Stimulated activated memory B cell treated with anti-CD40 and anti-IgM and Interleukin-4, amounts not matched to agents 10 μg/mL and 1 μg/mL and 100 μg/mL, for 72 hours (primary cell): ENCODE measurements around the gene CSMD2.
"Not testable (repeated sequence)": the region's sequence is repeated elsewhere in the genome, so short reads cannot be mapped to it uniquely, and the experiment has no call there.

Experiments
- ATAC-seq: fragments of 150-1000 bp; cut with Tn5 transposase; 2 replicates; pipeline ENCODE4 v1.10.0; 2021
- H3K27ac Mint-ChIP-seq: one replicate; pipeline ENCODE4 v1.8.0; 2022; ENCODE audit warnings: mild to moderate bottlenecking, mixed read lengths
- H3K27me3 Mint-ChIP-seq: one replicate; pipeline ENCODE4 v1.8.0; 2022; ENCODE audit warnings: mixed read lengths
- H3K36me3 Mint-ChIP-seq: one replicate; pipeline ENCODE4 v1.8.0; 2022; ENCODE audit warnings: mixed read lengths
- H3K4me1 Mint-ChIP-seq: one replicate; pipeline ENCODE4 v1.8.0; 2022; ENCODE audit warnings: mixed read lengths
- H3K4me3 Mint-ChIP-seq: one replicate; pipeline ENCODE4 v1.8.0; 2022; ENCODE audit warnings: mild to moderate bottlenecking, moderate library complexity, mixed read lengths
- H3K9me3 Mint-ChIP-seq: one replicate; pipeline ENCODE4 v1.8.0; 2022; ENCODE audit warnings: mixed read lengths

Gene CSMD2

DNA sequence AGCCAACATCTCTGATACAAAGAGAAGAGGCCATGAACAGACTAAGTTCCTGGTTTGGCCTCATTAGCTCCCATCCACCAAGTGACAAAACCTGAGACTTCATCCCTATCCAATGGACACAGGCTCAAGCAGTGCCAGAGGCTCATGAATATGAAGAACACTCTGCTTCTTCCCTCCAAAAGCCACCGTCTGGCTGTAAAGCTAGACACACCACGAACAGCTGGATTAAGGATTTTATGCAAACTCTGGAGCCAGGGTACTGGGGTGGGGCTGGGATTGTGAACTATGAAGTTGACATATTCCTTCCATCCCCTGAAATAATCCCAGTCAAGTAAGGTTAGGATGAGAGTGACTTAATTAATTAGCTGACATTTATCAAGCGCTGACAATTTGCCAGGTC lies 139.4 kb downstream of the CSMD2 start:
- no peaks in the 10 kb centered on the region for H3K36me3 Mint-ChIP-seq
- H3K27ac Mint-ChIP-seq, result no peak overlapping the region
- H3K27me3 Mint-ChIP-seq, result peaks cover 18% of the 10 kb centered on the region

DNA sequence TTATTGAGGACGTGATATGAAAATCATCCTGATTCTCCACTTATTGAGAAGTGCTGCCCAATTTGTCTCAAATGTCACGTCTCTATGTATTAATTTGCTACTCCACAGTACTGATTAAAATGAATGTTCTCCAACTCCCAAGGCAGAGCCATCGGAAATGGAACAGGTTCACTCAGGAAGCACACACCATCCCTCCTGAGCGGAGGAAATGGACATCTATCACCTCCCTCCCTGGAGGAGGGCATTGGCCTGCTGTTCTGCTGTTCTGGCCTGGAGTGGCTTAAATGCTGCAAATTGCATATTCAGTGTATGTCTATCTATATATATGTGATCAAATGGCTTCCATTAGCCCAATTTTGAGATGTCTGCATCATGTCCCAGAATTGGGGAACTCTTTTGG lies 140.5 kb downstream of the CSMD2 start:
- peaks cover 27% of the 10 kb centered on the region for H3K27me3 Mint-ChIP-seq

More for the DNA sequence above, 139.4 kb downstream of the CSMD2 start:
- Mint-ChIP-seq H3K4me3 (no peak overlapping the region), H3K4me1 (no peaks in the 10 kb centered on the region), H3K9me3 (peaks cover 3% of the 10 kb centered on the region)
- ATAC-seq, result no peak

DNA sequence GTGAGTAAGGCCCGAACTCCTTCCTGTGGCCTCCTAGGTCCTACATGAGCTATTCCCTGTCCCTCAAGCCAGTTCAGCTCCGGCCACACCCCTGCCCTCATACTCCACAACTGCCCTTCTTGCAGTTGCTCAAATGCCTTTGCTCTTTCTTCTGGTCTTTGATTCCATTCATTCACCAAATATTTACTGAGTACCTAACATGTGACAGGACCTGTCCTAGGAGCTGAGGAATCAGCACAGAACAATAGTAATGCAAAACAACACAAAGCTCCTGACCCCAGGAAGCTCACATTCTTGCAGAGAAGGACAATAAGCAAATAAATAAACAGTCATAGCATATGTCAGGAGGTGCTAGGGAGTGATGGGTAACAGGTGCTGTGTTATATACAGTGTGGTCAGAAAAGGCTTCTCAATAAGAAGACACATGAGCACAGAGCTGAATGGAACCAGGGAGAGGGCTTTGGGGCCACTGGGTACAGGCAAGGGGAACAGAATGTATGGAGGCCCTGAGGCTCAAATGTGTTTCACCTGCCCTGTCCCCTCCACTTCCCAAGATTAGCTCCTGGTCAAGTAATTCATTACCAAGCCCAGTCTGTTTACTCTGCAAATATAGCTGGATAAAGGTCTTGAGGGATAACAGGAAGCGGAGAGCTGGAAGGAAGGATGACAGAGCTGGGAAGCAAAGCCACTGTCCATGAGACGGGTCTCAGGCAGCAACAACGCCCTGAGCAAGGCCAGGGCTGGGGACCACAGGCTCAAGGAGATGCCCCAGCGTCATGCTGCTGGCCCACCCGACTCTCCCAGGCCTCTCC lies 145.1 kb downstream of the CSMD2 start:
- Mint-ChIP-seq H3K4me1 (no peaks in the 10 kb centered on the region), H3K9me3 (peaks cover 3% of the 10 kb centered on the region), H3K27me3 (peaks cover 21% of the 10 kb centered on the region), H3K4me3 (no peak overlapping the region), H3K36me3 (no peaks in the 10 kb centered on the region), H3K27ac (no peak overlapping the region)
- no peak for ATAC-seq

More for the DNA sequence above, 140.5 kb downstream of the CSMD2 start:
- Mint-ChIP-seq H3K4me3 (no peak overlapping the region), H3K36me3 (no peaks in the 10 kb centered on the region), H3K4me1 (no peaks in the 10 kb centered on the region), H3K9me3 (peaks cover 3% of the 10 kb centered on the region), H3K27ac (no peak overlapping the region)
- ATAC-seq, result no peak

DNA sequence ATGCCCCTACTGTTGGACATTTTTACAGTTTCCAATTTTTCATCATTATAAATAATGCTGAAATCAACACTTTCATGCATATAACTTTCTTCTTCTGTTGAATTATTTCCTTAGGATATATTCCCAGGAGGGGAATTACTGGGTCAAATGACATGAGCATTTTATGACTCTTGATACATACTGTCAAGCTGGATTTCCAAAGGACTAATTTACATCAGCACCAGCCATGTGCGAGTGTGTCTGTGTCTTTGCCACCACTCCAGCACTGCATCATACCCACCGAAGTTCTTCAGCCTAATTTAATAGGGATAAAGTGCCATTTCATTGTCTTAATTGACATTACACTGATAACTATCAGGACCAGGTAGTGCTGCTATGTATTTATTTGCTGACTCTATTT lies 146.7 kb downstream of the CSMD2 start:
- Mint-ChIP-seq H3K4me1 (no peaks in the 10 kb centered on the region), H3K36me3 (no peaks in the 10 kb centered on the region), H3K4me3 (no peak overlapping the region), H3K27me3 (peaks cover 34% of the 10 kb centered on the region), H3K27ac (no peak overlapping the region), H3K9me3 (peaks cover 3% of the 10 kb centered on the region)
- no peak for ATAC-seq

DNA sequence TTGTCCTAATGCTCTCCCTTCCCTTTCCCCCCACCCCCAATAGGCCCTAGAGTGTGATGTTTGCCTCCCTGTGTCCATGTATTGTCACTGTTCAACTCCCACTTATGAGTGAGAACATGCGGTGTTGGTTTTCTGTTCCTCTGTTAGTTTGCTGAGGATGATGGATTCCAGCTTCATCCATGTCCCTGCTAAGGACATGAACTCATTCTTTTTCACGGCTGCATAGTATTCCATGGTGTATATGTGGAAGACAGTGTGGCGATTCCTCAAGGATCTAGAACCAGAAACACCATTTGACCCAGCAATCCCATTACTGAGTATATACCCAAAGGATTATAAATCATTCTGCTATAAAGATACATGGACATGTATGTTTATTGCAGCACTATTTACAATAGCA lies 148.7 kb downstream of the CSMD2 start:
- not testable (repeated sequence) for ATAC-seq, H3K4me1 Mint-ChIP-seq, H3K27ac Mint-ChIP-seq, H3K36me3 Mint-ChIP-seq, H3K4me3 Mint-ChIP-seq, H3K9me3 Mint-ChIP-seq
- peaks cover 34% of the 10 kb centered on the region for H3K27me3 Mint-ChIP-seq

DNA sequence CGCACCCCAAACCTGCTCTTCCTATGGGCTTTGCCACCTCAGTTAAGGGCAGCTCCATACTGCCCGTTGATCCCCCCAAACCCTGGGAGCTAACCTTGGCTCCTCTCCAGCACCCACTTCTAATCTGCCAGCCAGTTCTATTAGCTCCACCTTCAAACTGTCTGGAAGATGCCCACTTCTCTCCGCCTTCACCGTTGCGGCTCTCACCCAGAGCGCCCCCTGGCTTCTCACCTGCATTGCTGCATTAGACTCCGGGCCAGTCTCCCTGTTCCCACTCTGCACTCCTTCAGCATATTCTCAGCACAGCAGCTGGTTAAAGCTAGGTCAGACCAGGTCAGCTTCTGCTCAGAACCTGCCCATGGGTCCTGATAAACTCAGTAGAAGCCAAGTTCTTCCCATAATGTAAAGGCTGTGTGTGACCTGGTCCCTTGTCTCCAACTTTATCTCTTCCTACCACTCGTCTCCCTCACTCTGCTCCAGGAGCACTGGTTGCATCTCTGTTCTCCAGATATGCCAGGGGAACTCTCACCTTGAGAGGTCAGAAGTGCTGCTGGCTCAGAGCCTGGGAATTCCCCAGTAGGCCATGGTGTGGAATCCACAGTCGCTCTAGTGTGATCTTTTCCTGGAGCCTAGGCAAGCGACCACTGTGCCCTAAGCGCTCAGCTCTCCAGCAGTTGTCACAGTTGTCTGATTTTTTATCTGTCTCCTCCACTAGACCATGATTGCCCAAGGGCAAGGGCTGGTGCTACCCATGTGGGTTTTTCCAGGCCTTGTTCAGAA lies 150.9 kb downstream of the CSMD2 start:
- Mint-ChIP-seq H3K4me1 (no peaks in the 10 kb centered on the region), H3K27me3 (peaks cover 33% of the 10 kb centered on the region), H3K27ac (no peak overlapping the region), H3K4me3 (no peak overlapping the region), H3K36me3 (no peaks in the 10 kb centered on the region), H3K9me3 (no peaks in the 10 kb centered on the region)
- peak; percentile 24 for ATAC-seq

DNA sequence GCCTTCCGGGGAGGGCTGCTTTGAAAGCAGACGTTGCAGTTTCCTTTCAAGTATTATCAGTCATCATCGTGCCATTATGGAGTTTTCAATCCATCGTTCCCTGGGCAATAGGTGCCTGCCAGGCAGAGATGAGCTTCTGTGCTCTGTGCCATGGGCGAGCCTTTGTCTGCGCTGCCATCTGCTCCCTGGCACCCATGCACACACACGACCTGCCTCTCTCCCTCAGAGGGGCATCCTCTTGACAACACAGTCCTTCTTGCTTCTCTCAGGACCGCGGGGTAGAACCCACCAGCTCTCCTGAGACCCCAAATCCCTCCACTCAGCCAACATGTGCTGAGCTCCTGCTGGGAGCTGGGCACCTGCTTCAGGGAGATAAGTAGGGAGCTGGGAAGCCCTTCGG lies 151.9 kb downstream of the CSMD2 start:
- H3K4me3 Mint-ChIP-seq, result no peak overlapping the region
- peaks cover 33% of the 10 kb centered on the region for H3K27me3 Mint-ChIP-seq
- no peaks in the 10 kb centered on the region for H3K9me3 Mint-ChIP-seq
- H3K4me1 Mint-ChIP-seq, result no peaks in the 10 kb centered on the region
- ATAC-seq, result no peak
- H3K36me3 Mint-ChIP-seq, result no peaks in the 10 kb centered on the region
- no peak overlapping the region for H3K27ac Mint-ChIP-seq

DNA sequence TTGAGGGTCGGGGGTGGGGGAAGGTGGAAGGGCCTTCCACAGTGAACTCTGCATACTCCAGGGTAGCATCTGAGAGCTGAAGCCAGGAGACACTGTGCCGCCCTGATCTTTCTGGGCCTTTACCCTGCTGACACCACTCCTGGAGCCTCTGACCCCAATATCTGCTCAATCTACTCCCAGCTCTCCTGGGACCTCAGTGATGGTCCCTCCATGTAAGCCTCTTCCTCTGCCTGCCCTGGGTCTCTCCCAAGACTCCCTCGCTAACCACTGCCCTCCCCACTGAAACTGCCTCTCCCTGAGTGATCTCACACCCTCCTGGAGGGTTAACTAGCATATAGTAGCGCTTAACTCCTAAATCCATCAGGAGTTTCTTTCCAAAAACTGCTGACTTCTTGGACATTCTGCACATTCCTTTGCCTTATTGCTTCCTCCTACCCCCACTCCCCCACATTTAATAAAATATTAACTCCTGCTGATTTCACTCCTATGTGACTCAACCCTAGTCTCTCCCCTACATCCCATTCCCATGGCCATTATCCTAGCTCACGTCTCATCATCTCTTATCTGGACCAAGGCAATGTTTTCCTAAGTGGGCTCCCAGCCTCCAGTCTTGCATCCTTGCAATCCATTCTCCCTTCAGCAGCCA lies 155.6 kb downstream of the CSMD2 start:
- ATAC-seq, result no peak
- H3K4me1 Mint-ChIP-seq, result no peaks in the 10 kb centered on the region

DNA sequence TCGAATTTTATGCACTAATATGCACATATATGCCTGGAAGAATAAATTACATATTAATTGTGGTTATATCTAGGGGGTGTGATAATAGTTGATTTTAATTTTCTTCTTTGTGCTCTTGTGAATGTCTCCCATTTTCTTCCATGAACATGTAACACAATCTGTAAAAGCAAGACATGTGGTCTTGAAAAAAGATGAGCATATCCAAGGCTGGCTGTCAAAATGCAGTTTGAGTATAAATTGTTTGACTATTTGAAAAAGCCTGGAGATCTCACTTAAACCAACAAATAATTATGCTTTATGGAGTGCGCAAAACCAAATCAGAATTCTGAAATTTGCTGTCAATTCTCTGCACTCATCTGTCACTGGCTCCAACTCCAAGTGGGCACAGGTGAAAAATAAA lies 157.3 kb downstream of the CSMD2 start:
- Mint-ChIP-seq H3K27ac (no peak overlapping the region), H3K36me3 (no peaks in the 10 kb centered on the region), H3K27me3 (peaks cover 21% of the 10 kb centered on the region), H3K4me1 (no peaks in the 10 kb centered on the region), H3K9me3 (no peaks in the 10 kb centered on the region), H3K4me3 (no peak overlapping the region)
- ATAC-seq, result no peak

More for the DNA sequence above, 155.6 kb downstream of the CSMD2 start:
- Mint-ChIP-seq H3K27me3 (peaks cover 32% of the 10 kb centered on the region), H3K27ac (no peak overlapping the region), H3K4me3 (no peak overlapping the region), H3K9me3 (no peaks in the 10 kb centered on the region), H3K36me3 (no peaks in the 10 kb centered on the region)

DNA sequence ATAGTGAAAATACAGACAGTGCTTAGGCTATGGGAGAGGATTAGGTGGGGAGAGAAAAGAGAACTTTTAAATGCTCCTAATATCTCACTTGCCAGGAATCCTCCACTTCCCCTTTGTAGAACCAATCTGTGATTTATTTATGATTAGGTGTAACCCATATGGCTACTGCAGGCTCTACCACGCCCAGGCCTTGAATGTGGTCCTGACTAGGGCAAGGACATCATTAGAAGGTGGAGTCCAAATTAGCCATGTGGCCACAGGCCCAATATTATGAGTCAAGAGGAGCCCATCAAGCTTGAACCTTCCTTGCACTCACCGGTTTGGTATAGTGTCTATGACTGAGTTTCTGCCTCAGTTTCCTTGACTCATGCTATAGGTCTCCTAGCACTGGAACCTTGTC lies 159.7 kb downstream of the CSMD2 start:
- H3K4me3 Mint-ChIP-seq, result no peak overlapping the region
- no peak for ATAC-seq
- no peak overlapping the region for H3K27ac Mint-ChIP-seq
- no peaks in the 10 kb centered on the region for H3K4me1 Mint-ChIP-seq
- no peaks in the 10 kb centered on the region for H3K9me3 Mint-ChIP-seq
- peaks cover 10% of the 10 kb centered on the region for H3K27me3 Mint-ChIP-seq
- H3K36me3 Mint-ChIP-seq, result no peaks in the 10 kb centered on the region

DNA sequence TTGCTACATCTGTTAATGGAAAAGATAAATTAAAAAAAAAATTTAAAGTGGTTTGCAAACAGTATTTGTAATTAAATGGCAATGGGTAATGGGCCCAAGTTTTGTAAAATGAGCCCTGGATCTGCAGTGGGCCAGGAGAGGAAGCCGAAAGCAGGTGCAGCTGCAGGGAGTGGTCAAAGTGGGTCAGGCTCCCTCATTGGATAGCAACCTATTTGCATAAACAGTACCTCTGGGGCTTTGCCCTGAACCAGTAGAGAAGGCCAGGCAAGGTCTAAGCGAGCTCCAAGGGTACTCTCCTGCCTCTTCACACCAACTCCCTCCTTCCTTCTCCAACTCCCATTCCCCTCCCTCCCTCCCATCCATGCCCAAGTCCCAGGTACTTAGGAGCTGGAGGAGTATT lies 162.2 kb downstream of the CSMD2 start:
- no peaks in the 10 kb centered on the region for H3K36me3 Mint-ChIP-seq
- no peaks in the 10 kb centered on the region for H3K9me3 Mint-ChIP-seq
- H3K27me3 Mint-ChIP-seq, result no peaks in the 10 kb centered on the region
- no peaks in the 10 kb centered on the region for H3K4me1 Mint-ChIP-seq
- H3K27ac Mint-ChIP-seq, result no peak overlapping the region
- no peak for ATAC-seq
- no peak overlapping the region for H3K4me3 Mint-ChIP-seq

DNA sequence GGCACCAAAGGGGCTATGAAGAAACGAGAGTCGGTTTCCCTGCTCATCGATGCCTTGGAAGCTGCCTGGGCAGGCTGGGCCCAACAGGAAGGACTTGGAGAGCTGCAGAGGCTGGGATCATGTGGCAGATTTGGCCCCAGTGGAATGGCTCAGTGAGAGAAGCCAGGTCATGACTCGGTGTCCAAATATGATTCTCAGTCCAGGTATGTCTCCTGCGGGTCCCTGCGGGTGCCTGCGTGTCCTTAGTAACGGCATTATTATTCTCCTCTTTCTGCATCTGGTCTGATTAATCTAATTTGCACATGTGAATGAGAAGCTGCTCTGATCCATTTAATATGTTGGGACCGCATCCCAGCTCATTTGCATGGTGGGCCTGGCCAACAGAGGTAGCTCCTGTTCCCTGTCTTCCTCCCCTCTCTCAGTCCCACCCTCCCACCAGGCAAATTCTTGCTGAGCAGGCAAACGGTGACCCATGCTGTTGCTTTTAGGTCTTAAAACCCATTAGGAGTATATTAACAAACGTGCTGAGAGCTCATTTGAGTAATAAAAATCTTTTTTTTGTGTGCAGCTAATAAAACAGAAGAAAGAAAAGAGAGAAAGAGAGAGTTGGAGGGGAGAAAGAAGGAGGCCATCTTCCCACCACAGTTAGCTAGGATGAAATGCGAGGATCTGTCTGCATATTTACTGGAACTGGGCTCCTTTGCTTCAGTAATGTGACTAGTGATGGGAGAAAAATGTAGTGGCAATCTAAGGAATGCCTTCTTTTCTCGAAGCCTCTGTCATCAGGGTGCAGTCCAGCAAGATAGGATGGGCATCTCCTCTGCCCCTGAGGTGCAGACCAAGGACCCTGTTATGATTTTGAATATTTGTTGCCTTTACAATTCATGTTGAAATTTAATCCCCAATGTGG lies 167.6 kb downstream of the CSMD2 start:
- no peak overlapping the region for H3K27ac Mint-ChIP-seq
- no peak overlapping the region for H3K4me3 Mint-ChIP-seq
- peaks cover 11% of the 10 kb centered on the region for H3K27me3 Mint-ChIP-seq
- H3K36me3 Mint-ChIP-seq, result no peaks in the 10 kb centered on the region
- ATAC-seq, result no peak
- no peaks in the 10 kb centered on the region for H3K9me3 Mint-ChIP-seq
- H3K4me1 Mint-ChIP-seq, result no peaks in the 10 kb centered on the region

DNA sequence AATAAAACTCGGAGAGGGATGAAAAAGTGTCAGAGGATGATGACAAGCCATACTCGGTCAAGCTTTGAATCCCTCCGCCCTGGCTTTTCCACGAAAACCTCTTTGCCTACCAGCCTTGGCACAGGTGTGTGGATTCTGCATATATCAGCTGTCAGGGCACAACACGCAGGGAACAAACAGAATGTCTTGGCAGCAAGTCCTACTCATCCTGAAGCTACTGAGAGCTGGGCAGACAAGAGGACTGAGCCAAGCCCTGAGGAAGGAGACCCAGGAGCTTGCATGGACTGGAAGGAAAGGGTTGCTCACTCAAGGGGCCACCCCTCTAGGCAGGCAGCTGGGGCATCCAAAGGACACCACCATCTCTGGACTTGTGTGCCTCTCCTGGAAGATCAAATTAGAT lies 168.7 kb downstream of the CSMD2 start:
- no peak overlapping the region for H3K27ac Mint-ChIP-seq
- H3K4me3 Mint-ChIP-seq, result no peak overlapping the region
- no peaks in the 10 kb centered on the region for H3K36me3 Mint-ChIP-seq
- no peaks in the 10 kb centered on the region for H3K4me1 Mint-ChIP-seq
- H3K27me3 Mint-ChIP-seq, result peaks cover 11% of the 10 kb centered on the region
- ATAC-seq, result no peak
- H3K9me3 Mint-ChIP-seq, result no peaks in the 10 kb centered on the region

DNA sequence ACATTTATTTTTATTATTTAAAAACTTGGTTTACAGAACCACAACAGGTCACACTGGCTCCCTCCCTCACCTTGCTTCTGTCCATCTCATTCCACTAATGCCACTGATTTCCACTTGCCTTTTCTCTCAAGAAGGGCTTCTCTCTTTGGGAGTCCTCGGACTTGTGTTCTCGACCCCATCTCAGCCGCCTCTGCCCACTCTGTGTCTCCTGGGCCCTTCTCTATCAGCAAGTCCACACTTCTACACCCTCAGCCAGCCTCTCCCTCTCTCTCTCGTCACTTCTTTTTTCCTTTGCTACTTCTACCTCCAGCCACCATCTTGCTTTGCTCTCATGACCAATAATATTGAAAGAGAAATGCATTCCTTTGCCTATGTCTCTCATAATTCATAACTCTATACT lies 171.7 kb downstream of the CSMD2 start:
- no peak overlapping the region for H3K4me3 Mint-ChIP-seq
- H3K27me3 Mint-ChIP-seq, result peaks cover 11% of the 10 kb centered on the region
- ATAC-seq, result no peak
- no peak overlapping the region for H3K27ac Mint-ChIP-seq
- no peaks in the 10 kb centered on the region for H3K36me3 Mint-ChIP-seq
- no peaks in the 10 kb centered on the region for H3K9me3 Mint-ChIP-seq
- H3K4me1 Mint-ChIP-seq, result no peaks in the 10 kb centered on the region

DNA sequence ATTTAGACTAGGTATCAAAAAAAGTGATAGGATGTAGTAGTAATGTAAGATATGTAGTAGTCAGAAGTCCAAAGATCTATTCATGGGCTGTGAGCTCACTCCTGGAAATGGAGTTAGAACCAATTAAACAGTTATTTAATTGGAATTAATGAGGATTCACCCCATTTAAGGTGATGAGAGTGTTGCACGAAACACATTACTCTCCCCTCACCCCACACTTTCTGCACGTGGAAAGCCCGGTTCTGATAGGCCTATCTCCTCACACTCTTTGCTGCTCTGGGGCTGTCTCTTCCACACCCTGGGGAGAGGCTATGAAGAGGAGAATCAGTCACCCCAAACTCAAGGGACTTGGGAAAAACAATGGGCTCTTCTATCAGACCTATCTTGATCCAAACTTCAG lies 174.7 kb downstream of the CSMD2 start:
- Mint-ChIP-seq H3K36me3 (no peaks in the 10 kb centered on the region), H3K4me3 (no peak overlapping the region), H3K9me3 (no peaks in the 10 kb centered on the region), H3K27me3 (peaks cover 11% of the 10 kb centered on the region), H3K4me1 (no peaks in the 10 kb centered on the region), H3K27ac (no peak overlapping the region)
- no peak for ATAC-seq
